Stimulated activated CD8-positive, alpha-beta memory T cell treated with anti-CD3 and anti-CD28 coated beads, Interleukin-15, amount 100 ng/mL, for 24 hours (primary cell): ENCODE measurements around the gene DNM2.
"Not testable (repeated sequence)": the region's sequence is repeated elsewhere in the genome, so short reads cannot be mapped to it uniquely, and the experiment has no call there.

Experiments used
- DNase-seq: peaks from one replicate; pipeline ENCODE4 v3.0.0-alpha.2; 2020; ENCODE audit warnings: low read depth

The DNM2 gene

DNA sequence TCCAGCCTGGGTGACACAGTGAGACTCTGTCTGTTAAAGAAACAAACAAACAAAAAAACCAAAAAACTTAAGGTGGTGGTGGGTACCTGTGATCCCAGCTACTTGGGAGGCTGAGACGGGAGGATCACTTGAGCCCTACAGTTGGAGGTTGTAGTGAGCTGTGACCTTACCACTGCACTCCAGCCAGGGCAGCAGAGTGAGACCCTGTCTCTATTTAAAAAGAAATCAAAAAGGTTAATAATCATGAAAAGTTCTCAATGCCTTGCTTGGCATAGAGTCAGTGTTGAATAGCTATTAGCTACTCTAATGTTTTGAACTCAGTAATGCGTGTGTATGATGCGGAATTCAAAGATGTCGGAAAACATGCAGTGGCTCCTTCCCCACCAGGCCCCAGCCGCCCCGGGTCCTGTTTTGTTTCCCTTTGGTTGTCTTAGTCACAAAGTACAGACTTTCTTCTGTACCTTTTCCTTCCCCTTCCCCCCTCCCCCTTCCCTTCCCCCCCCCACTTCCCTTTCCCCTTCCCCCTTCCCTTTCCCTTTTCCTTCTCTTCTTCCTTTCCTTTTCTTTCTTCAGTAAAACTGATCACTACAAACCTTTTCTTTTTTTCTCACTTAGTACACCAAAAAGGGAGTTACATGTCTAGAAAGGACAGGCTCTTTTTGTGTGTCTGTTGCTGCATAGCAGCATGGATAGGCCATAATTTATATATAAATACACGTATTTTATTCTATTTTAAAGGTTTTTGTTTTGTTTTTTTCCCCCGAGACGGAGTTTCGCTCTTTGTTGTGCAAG is 35.2 kb downstream of the DNM2 start:
- DNase-seq = no peak

DNA sequence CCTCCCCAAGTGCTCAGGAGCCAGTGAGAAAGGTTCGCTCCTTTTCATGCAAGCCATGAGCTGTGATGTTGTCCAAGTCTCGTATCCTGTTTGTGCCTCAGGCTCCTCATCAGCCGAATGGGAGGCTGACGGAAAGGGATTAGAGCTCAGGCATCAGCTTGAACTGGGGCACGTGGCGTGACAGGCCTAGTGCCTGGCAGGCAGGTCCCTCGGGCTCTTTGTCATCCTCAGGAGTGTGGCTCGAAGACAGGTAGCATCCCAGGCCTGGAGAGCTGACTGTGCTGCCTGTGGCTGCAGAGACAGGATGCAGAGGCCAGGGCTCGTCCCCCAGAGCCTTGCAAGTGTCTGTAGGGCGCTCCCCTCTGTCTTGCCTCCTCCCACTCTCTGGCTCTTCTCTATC is 38.5 kb downstream of the DNM2 start:
- no peak for DNase-seq

DNA sequence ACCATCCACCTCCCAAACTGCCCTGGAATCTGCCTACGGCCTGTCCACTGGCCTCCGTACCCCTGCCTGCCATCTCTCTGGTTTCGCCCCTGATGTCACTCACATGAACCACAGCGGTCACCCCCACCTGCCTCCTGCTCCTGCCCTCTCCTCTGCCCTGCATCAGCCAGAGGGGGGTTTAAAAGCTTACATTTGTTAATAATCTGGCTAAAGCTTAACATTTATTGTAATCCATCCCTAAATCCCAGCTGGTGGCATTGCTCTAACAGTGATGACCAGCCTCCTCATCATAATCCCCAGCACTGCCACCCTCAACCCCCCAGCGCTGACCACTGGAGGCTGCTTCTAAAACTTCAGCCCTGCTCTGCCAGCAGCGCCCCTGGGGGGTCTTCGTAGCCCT is 38.9 kb downstream of the DNM2 start:
- DNase-seq = no peak

DNA sequence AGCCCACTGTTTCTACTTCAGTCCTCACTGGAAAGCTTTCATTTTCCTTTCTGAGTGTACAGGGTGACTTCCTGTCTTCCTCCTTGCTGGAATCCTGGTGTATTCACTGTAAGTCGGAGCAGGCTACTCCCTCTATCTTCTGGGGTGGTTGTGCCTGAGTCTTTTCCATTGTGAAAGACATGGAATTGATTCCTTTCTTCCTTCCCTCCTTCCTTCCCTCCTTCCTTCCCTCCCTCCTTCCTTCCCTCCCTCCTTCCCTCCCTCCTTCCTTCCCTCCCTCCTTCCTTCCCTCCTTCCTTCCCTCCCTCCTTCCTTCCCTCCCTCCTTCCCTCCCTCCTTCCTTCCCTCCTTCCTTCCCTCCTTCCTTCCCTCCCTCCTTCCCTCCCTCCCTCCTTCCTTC is 40.2 kb downstream of the DNM2 start:
- DNase-seq = not testable (repeated sequence)

DNA sequence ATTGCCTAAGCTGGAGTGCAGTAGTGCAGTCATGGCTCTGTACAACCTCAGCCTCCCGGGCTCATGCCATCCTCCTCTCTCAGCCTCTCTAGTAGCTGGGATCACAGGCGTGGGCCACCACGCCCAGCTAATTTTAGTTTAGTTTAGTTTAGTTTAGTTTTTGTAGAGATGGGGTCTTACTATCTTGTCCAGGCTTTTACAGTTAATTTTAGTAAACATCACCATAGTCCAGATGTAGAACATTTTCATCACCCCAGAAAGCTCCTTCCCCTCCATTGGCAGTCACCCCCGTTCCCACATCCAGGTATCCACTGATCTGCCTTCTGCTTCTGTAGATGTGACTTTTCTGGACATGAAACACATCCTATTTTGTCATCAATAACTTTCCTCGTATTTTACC is 41.1 kb downstream of the DNM2 start:
- no peak for DNase-seq

DNA sequence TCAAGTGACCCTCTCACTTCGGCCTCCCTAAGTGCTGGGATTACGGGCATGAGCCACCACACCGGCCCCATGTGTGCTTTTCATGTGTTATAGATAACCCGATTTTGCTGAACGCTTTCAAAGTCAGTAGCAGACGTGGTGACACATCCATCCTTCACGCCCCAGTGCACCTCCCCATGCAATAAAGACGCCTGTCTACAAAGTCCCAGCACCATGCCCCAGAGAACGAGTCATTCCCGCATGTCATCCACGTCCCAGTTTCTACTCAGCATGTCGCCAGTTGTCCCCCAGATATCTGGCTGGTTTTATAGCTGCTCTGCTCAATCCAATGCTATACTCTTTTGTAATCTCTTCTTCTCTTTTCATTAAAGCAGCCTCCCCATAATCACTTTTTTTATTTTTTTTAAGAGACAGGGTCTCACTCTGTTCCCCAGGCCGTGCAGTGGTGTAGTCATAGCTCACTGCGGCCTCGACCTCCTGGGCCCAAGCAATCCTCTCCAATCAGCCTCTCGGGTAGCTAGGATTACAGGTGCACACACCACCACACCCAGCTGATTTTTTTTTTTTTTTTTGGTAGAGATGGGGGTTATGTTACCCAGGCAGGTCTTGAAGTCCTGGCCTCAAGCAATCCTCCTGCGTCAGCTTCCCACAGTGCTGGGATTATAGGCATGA is 42.5 kb downstream of the DNM2 start:
- no peak for DNase-seq

DNA sequence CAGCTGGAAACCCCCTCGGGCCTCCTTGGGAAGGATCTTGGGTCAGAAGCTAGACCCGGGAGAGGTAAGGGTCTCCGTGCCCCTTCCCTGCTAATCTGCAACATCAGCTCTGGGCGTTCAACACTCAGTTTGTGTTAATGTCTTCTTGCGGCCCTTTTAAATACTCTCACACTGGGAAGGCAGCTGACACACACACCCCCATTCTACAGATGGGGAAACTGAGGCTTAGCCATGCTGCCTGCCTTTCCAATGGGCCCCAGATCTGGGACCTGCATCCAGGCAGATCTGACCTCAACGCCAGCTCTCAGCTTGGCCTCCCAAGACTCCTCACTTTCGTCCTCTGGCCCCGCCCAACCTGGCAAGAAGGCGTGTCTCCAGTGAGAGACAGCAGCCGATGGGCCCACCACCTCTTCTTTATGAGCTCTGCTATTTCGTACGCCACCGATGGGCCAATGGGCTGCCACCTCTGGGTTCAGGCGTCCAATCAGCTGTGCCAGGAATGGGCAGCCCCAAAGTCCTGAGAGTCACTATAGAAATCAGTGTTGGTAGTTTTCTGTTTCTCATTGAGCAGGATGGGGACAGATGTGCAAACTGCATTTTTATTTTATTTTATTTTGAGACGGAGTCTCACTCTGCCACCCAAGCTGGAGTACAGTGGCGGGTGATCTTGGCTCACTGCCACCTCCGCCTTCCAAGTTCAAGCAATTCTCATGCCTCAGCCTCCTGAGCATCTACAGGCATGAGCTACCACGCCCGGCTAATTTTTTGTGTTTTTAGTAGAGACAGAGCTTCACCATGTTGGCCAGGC is 43.8 kb downstream of the DNM2 start:
- DNase-seq = no peak

DNA sequence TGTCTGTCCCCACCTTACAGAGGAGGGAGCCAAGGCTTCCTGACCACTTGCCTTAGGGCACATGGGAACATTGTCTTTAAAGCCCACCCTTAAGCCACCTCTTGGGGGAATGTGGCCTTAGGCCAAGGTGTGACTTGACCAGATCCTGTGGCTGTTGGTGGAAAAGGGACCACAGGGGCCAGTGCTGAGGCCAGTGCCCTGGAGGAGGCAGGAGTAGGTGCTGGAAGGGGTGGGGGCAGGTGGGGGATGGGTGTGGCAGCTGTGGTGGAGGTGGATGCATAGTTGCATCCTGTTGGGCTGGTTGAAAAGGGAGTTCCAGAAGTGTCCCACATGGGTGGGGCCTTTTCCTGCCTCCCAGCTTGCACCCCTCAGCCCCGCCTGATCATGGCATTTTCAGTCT is 44.8 kb downstream of the DNM2 start:
- no peak for DNase-seq

DNA sequence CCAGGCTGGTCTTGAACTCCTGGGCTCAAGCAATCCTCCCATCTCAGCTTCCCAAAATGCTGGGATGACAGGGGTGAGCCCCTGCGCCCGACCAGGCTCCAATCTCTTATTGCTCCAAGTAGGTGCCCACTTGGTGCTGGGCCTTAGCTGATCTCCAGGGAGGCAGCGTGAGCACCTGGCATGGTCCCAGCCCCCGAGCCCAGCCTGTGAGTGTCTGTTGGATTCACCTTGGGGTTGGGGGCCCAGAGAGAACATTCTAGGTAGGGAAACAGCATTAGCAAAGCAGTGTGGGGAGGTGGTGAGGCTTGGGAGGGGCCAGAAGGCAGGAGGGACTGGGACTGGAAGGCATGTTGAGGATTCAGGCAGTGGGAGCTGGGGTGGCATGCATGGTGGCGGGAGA is 45.5 kb downstream of the DNM2 start:
- DNase-seq = no peak

DNA sequence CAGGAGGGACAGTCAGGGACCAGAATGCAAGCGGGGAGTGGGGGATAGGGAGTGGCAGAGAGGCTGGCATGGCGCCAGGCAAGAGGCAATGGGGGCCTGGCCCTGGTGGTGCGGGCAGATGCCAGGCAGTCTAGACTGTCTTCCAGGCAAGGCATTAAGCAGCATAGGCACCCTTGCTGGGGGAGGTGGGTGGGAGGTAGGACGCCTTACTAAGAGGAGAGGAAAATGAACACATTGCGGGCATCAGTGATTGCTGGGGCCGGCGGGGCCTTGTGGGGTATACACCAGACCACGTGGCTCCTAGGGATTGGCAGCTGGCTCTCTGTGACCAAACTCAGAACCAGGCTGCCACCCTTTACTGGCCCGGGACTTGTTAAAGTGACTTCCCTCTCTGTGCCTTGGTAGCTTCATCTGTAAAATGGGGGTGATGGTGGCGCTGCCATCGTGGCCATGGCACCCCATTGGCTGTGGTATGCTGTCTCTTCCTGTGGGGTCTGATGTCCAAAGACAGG is 46.0 kb downstream of the DNM2 start:
- DNase-seq = no peak

DNA sequence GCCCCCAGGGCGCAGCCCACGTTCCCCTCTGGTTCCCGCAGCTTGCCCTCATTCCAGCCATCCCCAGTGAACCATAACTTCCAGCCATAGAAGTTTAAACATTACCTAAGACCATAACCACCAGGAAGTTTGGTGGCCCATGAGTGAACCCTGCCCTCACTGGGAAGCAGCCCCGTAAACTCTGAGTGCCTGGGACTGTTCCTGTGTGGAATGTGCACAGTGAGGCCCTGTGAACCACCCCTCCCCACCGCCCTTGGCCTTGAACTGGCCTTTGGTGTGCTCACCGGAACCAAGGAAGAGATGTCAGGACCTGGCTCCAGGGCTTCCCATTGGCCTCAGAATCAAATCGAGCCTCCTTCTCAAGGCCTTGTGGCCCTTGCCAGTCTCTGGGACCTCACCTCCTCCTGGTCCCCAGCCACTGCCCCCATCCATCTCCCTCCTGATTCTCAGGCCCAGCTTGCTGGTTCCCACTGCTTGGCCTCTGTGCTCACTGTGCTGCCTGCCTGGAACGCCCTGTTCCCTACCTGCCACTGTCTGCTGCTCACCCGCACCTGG is 46.5 kb downstream of the DNM2 start:
- DNase-seq = no peak

DNA sequence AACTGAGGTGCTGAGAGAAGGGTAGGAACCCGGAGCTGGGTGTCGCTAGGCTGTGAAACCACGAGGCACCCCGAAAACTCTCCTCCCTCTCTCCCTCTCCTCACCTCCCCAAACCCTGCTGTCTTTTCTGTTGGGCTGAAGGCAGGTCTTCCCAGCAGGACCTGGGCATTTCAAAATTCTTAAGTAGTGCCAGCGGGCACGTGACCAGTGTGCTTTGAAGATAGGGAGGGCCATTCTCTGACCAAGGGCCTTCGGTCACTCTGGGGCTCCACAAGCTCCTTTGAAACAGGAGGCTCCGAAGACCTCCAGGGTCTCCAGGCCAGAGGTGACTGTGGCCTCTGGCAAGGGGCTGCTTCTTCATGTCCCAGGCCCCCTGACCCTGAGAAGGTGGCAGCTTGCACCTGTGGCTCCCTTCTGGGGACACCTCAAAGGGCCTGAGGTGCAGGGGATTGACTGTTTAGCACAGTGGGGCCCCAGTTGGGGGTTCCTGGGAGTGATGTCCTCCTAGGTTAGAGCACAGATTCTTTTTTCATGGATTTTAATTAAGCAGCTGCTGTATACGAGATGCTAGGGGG is 48.3 kb downstream of the DNM2 start:
- no peak for DNase-seq

DNA sequence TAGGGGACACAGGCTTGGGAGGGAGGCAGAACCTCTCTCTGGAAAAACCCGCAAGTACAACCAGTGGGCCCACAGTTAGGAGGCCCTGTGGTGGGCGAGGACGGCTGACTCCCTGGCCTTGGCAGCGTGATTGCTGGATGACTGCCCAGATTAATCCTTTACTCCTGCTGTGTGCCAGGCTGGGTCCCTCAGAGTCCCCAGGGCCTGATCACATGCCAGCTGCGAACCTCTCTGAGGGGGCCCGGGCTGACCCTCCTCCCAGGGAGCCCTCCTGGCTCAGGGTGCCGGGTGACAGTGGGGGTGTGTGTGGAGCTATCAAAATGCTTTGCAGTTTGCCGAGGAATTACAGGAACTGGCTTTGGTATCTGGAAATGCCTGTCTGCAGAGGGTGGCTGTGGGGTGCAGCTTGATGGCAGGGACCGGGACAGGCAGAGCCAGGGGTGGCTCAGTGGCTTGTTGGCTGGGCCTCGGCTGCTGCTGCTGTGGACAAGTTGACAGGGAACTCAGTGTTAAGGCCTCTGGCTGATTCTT is 48.9 kb downstream of the DNM2 start:
- DNase-seq = no peak

DNA sequence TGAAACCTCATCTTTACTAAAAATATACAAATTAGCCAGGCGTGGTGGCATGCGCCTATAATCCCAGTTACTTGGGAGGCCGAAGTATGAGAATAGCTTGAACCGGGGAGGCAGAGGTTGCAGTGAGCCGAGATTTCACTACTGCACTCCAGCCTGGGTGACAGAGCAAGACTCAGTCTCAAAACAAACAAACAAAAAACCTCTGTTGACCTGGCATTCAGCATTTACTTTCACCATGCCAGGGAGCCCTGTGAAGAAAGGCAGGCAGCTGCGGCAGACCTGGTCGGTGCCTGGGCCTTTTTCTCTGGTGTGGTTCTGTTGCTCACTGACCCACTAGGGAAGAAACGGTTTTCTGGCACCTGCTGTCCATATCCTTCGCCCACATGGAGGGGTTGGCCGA is 49.8 kb downstream of the DNM2 start:
- DNase-seq = no peak

DNA sequence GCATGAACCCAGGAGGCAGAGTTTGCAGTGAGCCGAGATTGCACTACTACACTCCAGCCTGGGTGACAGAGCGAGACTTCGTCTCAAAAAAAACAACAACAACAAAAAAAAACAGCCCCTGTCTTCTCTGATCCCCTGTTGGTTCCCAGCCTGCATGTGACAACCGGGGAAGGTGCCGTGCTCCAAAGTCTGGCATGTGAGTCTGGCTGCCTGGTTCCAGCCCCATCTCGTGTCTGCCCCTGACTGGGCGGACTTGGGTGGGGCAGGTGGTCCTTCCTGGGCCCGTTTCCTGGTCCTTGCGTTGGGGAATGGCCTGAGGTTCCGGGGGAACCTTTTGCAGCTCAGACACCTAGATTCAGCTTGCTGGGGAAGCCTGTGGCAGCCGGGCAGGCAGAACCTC is 50.5 kb downstream of the DNM2 start:
- DNase-seq = no peak

DNA sequence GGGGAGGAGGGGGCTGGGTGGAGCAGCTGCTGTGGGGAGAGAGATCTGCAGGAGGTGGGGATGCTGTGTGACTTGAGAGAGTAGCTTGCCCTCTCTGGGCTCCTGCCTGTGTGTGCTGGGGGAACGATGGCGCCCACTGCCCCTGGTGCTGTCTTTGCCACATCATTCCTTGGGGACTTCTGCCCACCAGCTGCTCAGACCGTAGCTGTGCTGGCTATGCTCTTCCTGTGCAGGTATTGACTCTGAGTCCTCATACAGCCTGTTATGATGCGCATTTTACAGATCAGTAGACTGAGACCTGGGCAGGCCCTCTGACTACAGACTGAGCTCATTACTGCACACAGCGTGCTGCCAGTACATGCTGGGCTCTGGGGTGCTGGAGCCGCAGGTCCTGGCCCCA is 51.1 kb downstream of the DNM2 start:
- DNase-seq = no peak

DNA sequence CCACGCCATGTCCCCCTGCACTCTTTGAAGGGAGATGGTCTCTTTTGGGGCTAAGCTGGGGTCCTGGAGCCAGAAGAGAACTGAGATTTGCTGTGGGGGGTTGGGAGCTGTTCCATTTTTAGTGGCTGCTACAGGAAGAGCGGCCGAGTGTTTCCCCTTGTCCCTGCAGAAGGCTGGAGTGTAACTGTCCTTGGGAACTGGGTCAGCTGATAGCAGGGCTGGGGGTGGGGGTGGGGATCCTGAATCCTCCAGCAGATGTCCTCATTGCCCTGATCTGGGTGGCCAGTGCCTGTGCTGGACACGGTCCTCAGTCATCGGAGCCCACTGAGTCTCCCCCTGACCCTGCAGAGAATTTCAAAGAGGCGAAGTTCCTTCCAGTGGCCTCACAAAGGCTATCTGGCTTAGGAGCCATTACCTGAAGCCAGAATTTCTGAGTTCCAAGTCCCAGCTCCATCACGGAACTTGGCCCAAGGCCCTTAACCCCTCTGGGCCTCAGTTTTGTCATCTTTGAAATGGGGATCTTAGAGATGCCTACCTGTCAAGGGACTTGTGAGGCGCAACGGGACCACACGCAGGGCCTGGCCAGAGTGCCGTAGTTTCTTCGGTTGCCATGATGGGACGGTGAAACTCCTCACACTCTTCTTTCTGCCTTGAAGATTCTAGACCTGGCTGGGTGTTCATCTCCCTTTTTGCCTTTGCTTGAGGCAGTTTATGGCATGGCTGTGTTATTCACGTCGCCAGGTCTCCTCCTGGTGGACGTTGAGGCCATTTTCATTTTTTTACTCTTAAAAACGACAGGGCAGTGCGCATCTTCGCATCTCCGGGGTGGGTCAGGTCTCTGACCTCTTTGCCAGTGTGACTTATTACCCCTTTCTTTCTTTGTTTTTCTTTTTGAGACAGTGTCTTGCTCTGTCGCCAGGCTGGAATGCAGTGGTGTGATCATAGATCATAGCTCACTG is 51.9 kb downstream of the DNM2 start:
- no peak for DNase-seq

DNA sequence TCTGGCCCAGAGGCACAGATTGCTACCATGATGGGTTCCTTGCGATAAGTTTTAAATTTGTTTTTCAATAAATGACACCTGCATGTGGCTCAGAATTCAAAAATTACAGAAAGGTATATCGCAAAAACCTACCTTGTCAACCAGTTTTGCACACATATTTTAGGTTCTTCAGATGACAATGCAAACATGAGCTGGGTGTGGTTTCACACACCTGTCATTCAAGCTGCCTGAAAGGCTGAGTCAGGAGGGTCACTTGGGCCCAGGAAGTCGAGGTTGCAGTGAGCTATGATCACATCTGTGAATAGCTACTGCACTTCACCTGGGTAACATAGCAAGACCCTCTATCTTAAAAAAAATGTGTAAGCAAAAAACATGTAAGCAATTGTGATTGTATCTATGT is 56.1 kb downstream of the DNM2 start:
- DNase-seq = no peak

DNA sequence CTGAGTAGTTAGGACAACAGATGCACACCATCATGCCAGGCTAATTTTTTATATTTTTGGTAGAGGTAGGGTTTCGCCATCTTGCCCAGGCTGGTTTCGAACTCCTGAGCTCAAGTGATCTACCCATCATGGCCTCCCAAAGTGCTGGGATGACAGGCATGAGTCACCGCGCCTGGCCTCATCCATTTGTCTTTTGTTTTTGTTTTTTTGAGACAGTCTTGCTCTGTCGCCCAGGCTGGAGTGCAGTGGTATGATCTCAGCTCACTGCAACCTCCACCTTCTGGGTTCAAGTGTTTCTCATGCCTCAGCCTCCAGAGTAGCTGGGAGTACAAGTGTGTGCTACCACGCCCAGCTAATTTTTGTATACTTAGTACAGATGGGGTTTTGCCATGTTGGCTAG is 57.0 kb downstream of the DNM2 start:
- DNase-seq = no peak

DNA sequence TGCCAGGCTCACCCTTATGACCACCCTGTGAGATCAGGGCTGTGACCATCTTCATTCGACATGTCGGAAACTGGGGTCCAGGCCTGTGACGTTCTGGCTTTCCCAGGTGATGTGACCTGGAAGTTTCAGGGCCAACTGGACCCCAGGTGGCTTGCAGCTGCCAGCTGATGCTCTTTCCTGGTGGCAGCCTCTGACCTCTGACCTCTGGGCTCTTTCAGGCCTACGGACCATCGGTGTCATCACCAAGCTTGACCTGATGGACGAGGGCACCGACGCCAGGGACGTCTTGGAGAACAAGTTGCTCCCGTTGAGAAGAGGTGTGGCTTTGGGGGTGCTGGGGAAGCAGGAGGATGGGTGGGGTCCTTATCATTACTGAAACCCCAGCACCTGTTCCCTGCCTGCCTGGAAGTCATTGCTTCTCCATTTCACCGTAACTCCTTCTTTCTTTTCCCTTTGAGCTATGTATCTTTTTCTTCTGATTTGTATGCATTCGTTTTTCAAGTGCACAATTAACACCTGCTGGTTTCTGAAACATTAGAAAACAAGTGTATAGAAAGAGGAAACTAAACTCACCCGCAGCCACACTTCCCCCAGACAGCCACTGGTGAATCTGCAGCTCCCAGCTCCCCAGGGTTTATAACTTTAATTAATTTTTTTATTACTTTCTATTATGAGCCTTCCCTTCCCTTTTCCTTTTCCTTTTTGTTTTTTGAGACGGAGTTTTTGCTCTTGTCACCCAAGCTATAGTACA is 59.2 kb downstream of the DNM2 start:
- no peak for DNase-seq
